IMR-90 (cell line): ENCODE results near the gene CHRNB4. TPM values are rescaled to one million over a fixed set of nuclear protein-coding genes. Genes with fewer than 3 reads are reported as not detected.

Source experiments
- ATAC-seq: fragments of 200-7000 bp; cut with Tn5 transposase; 2 replicates; pipeline ENCODE4 v1.9.1; 2020; ENCODE audit warnings: low read depth, mild to moderate bottlenecking, moderate library complexity
- BruUV-seq: library from RNA; stranded (reverse); fragments of 400-500 nt; replicated peaks from 2 replicates; lab custom pipeline; 2021; lab: Mats Ljungman, UMichigan
- CTCF ChIA-PET: fragments of 300-600 bp; formaldehyde crosslinking; extraction: SDS; loops from one replicate; lab custom pipeline; 2021; ENCODE audit warnings: antibody characterized with exemption; lab: Yijun Ruan, JAX
- POLR2A ChIA-PET: fragments of 300-600 bp; sonication (Branson Sonifier 250); formaldehyde crosslinking; loops from one replicate; lab custom pipeline; 2022; ENCODE audit warnings: antibody characterized with exemption; ENCODE audit not compliant: unreplicated experiment; lab: Charles Lee
- DNase-seq: peaks from one replicate; pipeline ENCODE4 v3.0.0; 2013
- H2AFZ ChIP-seq: replicated peaks from 2 replicates; pipeline ENCODE3; 2013; ENCODE audit warnings: low read length, mild to moderate bottlenecking; ENCODE audit not compliant: poor library complexity
- H2AK5ac ChIP-seq: 2 replicates; pipeline ENCODE4 v1.6.1; 2013; ENCODE audit warnings: low read depth, low read length, inconsistent platforms
- H2AK9ac ChIP-seq: replicated peaks from 2 replicates; pipeline ENCODE3; 2013; ENCODE audit warnings: mild to moderate bottlenecking, low read depth, low read length, moderate library complexity; ENCODE audit not compliant: poor library complexity
- H2BK120ac ChIP-seq: 2 replicates; pipeline ENCODE4 v1.6.1; 2013; ENCODE audit warnings: low read depth, low read length, inconsistent platforms
- H2BK15ac ChIP-seq: 3 replicates; pipeline ENCODE4 v1.6.1; 2013; ENCODE audit warnings: low read depth, low read length, inconsistent platforms
- H2BK20ac ChIP-seq: 2 replicates; pipeline ENCODE4 v1.6.1; 2013; ENCODE audit warnings: low read depth, mild to moderate bottlenecking, inconsistent platforms, low read length, moderate library complexity
- H2BK5ac ChIP-seq: 2 replicates; pipeline ENCODE4 v1.6.1; 2013; ENCODE audit warnings: mild to moderate bottlenecking, low read depth, low read length, inconsistent platforms; ENCODE audit not compliant: poor library complexity, severe bottlenecking
- H3K14ac ChIP-seq: replicated peaks from 2 replicates; pipeline ENCODE4 v1.6.1; 2013; ENCODE audit warnings: low read depth, low read length, inconsistent platforms
- H3K18ac ChIP-seq: 2 replicates; pipeline ENCODE4 v1.6.1; 2013; ENCODE audit warnings: low read depth, low read length, control low read depth
- H3K23ac ChIP-seq: 2 replicates; pipeline ENCODE4 v1.6.1; 2013; ENCODE audit warnings: low read depth, low read length, inconsistent platforms
- H3K27ac ChIP-seq: 2 replicates; pipeline ENCODE4 v1.5.1; 2013; ENCODE audit warnings: mild to moderate bottlenecking, control low read depth, low read length; ENCODE audit not compliant: insufficient read depth
- H3K27me3 ChIP-seq: 2 replicates; pipeline ENCODE4 v1.6.1; 2013; ENCODE audit warnings: low read length; ENCODE audit not compliant: control insufficient read depth, insufficient read depth
- H3K36me3 ChIP-seq: 2 replicates; pipeline ENCODE4 v1.6.1; 2013; ENCODE audit warnings: low read length, mixed read lengths; ENCODE audit not compliant: control insufficient read depth, insufficient read depth
- H3K4ac ChIP-seq: 2 replicates; pipeline ENCODE4 v1.6.1; 2013; ENCODE audit warnings: low read depth, low read length, inconsistent platforms
- H3K4me1 ChIP-seq: 2 replicates; pipeline ENCODE4 v1.6.1; 2013; ENCODE audit warnings: low read length, mixed read lengths; ENCODE audit not compliant: control insufficient read depth, insufficient read depth
- H3K4me2 ChIP-seq: 2 replicates; pipeline ENCODE4 v1.6.1; 2013; ENCODE audit warnings: low read depth, mild to moderate bottlenecking, control low read depth, low read length, moderate library complexity
- H3K4me3 ChIP-seq: 2 replicates; pipeline ENCODE4 v1.5.1; 2013; ENCODE audit warnings: low read depth, mild to moderate bottlenecking, control low read depth, low read length, moderate library complexity; ENCODE audit not compliant: insufficient read depth
- H3K56ac ChIP-seq: 2 replicates; pipeline ENCODE4 v1.6.1; 2013; ENCODE audit warnings: low read length, inconsistent platforms; ENCODE audit not compliant: insufficient read depth; ENCODE audit errors: extremely low read depth
- H3K79me1 ChIP-seq, 2 experiments: 2 replicates each; pipeline ENCODE4 v1.6.1; 2013; ENCODE audit warnings: low read length in 2 of 2, inconsistent platforms in 1 of 2, low read depth in 1 of 2
- H3K9ac ChIP-seq: 2 replicates; pipeline ENCODE4 v1.6.1; 2013; ENCODE audit warnings: low read depth, low read length, control low read depth
- H3K9me1 ChIP-seq: 2 replicates; pipeline ENCODE4 v1.6.1; 2013; ENCODE audit warnings: low read length, inconsistent platforms; ENCODE audit not compliant: insufficient read depth
- H3K9me3 ChIP-seq: 2 replicates; pipeline ENCODE4 v1.6.1; 2013; ENCODE audit warnings: low read length; ENCODE audit not compliant: control insufficient read depth, insufficient read depth
- H4K20me1 ChIP-seq: 2 replicates; pipeline ENCODE4 v1.6.1; 2013; ENCODE audit warnings: low read length, inconsistent platforms; ENCODE audit not compliant: insufficient read depth
- H4K5ac ChIP-seq: 2 replicates; pipeline ENCODE4 v1.6.1; 2013; ENCODE audit warnings: mild to moderate bottlenecking, low read depth, low read length, control low read depth
- H4K8ac ChIP-seq, 2 experiments: 2 replicates each; pipeline ENCODE4 v1.6.1; 2013; ENCODE audit warnings: low read depth in 2 of 2, low read length in 2 of 2, control low read depth in 1 of 2, inconsistent platforms in 1 of 2
- H4K91ac ChIP-seq: 2 replicates; pipeline ENCODE4 v1.6.1; 2013; ENCODE audit warnings: low read depth, low read length, inconsistent platforms; ENCODE audit not compliant: insufficient read depth
- BHLHE40 ChIP-seq: fragments of 150-350 bp; IDR thresholded peaks from 2 replicates; pipeline ENCODE4 v1.6.1; 2016; ENCODE audit warnings: mild to moderate bottlenecking, low read depth, low read length
- CHD1 ChIP-seq: IDR thresholded peaks from 2 replicates; pipeline ENCODE4 v1.6.1; 2012; ENCODE audit warnings: low read depth, low read length, improper control_type of control experiment
- WGBS, 2 experiments: methylation state at CpG; one replicate each; pipeline versions ENCODE4 v1.1.5 to v1.1.7; 2013; ENCODE audit warnings: missing lambda C conversion rate in 2 of 2; ENCODE audit not compliant: insufficient read length in 1 of 2; ENCODE audit errors: extremely low coverage in 2 of 2; 5-methylcytosine and 5-hydroxymethylcytosine counted together
- dilution Hi-C: fragments of 300-500 bp; cut with HindIII; formaldehyde crosslinking; loops from one replicate; pipeline ENCODE4 v1.14.3; 2018; ENCODE audit warnings: low sequenced_read_pairs; ENCODE audit not compliant: unreplicated experiment
- in situ Hi-C: fragments of 300-500 bp; cut with MboI; formaldehyde crosslinking; loops from 3 replicates; pipeline ENCODE4 v1.14.3; 2019; ENCODE audit warnings: low sequenced_read_pairs, inconsistent platforms, mixed read lengths
- intact Hi-C: fragments of 100-400 bp; cut with micrococcal nuclease; formaldehyde crosslinking; loops from 2 replicates; pipeline ENCODE4 v1.10.0; 2022
- polyA plus RNA-seq, 3 experiments: library from polyadenylated mRNA; depleted of rRNA; stranded (reverse); fragments of >200 nt; gene quantifications; 2 replicates each; pipeline ENCODE4 v1.2.3, GENCODE V29; 2012; ENCODE audit warnings: low replicate concordance in 1 of 3
- total RNA-seq: library from RNA; depleted of rRNA; stranded (reverse); fragments of >200 nt; gene quantifications from 2 replicates; pipeline ENCODE4 v1.2.3, GENCODE V29; 2012
- TF ChIP-seq, protein P1 (sequence below): fragments of 150-350 bp; IDR thresholded peaks from 2 replicates; pipeline ENCODE4 v1.6.1; 2017; ENCODE audit warnings: mild to moderate bottlenecking, antibody characterized with exemption, low read length, low read depth
- TF ChIP-seq, protein P2 (sequence below): conservative IDR thresholded peaks from 2 replicates; pipeline ENCODE4 v1.5.1; 2012; ENCODE audit warnings: mild to moderate bottlenecking, low read depth, low read length, improper control_type of control experiment

The CHRNB4 gene
- total and polyA plus RNA-seq, 2 of the 4 experiments (the other 2 are of a cell fraction) = not detected

- H3K18ac ChIP-seq = no peak overlapping the region
- no peaks in the 10 kb centered on the region for H3K36me3 ChIP-seq
- H2BK5ac ChIP-seq = no peak overlapping the region
- H3K27ac ChIP-seq = no peak overlapping the region
- H2BK120ac ChIP-seq = no peak overlapping the region
- H4K91ac ChIP-seq = no peak overlapping the region
- no peak overlapping the region for H2AK9ac ChIP-seq
- DNase-seq (no peak), ATAC-seq (peak; percentile 24; the same call in 1 of the 2 replicates)
- no peak overlapping the region for H4K8ac ChIP-seq
- ChIA-PET POLR2A (no interaction called here), CTCF (interaction anchor here (1.0 kb wide), 1 partner anchor 131 kb away, joined by 3 read pairs; no protein-coding TSS in a partner anchor)
- H3K4me1 ChIP-seq = no peaks in the 10 kb centered on the region
- peaks cover 50% of the 10 kb centered on the region for H3K27me3 ChIP-seq
- H3K56ac ChIP-seq = no peak overlapping the region
- in situ Hi-C loops (no loop called here), dilution Hi-C loops (no loop called here), intact Hi-C loops (no loop called here)
- peaks cover 6% of the 10 kb centered on the region for H4K20me1 ChIP-seq
- TF ChIP-seq BHLHE40 (no peak), CHD1 (no peak)
- TF ChIP-seq, protein P1, sequence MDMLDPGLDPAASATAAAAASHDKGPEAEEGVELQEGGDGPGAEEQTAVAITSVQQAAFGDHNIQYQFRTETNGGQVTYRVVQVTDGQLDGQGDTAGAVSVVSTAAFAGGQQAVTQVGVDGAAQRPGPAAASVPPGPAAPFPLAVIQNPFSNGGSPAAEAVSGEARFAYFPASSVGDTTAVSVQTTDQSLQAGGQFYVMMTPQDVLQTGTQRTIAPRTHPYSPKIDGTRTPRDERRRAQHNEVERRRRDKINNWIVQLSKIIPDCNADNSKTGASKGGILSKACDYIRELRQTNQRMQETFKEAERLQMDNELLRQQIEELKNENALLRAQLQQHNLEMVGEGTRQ = no peak
- TF ChIP-seq, protein P2, sequence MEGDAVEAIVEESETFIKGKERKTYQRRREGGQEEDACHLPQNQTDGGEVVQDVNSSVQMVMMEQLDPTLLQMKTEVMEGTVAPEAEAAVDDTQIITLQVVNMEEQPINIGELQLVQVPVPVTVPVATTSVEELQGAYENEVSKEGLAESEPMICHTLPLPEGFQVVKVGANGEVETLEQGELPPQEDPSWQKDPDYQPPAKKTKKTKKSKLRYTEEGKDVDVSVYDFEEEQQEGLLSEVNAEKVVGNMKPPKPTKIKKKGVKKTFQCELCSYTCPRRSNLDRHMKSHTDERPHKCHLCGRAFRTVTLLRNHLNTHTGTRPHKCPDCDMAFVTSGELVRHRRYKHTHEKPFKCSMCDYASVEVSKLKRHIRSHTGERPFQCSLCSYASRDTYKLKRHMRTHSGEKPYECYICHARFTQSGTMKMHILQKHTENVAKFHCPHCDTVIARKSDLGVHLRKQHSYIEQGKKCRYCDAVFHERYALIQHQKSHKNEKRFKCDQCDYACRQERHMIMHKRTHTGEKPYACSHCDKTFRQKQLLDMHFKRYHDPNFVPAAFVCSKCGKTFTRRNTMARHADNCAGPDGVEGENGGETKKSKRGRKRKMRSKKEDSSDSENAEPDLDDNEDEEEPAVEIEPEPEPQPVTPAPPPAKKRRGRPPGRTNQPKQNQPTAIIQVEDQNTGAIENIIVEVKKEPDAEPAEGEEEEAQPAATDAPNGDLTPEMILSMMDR = 0 out of 2 replicates have a peak, but pooled peaks have one; percentile 14
- no peak overlapping the region for H3K23ac ChIP-seq
- H2BK15ac ChIP-seq = no peak overlapping the region
- H3K4me2 ChIP-seq = peak overlapping the region; percentile 13; the same call in 1 of the 2 replicates
- H3K9me3 ChIP-seq = no peaks in the 10 kb centered on the region
- H3K79me1 ChIP-seq = no peaks in the 10 kb centered on the region
- no peak overlapping the region for H3K4me3 ChIP-seq
- H3K14ac ChIP-seq = no peak overlapping the region
- BruUV-seq = no TSS peak
- no peak overlapping the region for H2BK20ac ChIP-seq
- H2AK5ac ChIP-seq = no peak overlapping the region
- H3K9me1 ChIP-seq = no peaks in the 10 kb centered on the region
- 0% methylated on average over 1 of the region's 41 CpGs; no CpG with 5 or more reads in 1 of the 2 experiments for WGBS, 2 experiments
- no peak overlapping the region for H2AFZ ChIP-seq
- H4K5ac ChIP-seq = no peak overlapping the region
- H3K9ac ChIP-seq = no peak overlapping the region
- H3K4ac ChIP-seq = no peak overlapping the region
These were observed 20.9 kb downstream of the CHRNB4 start for GRCh38 chr15:78620021-78620526.
